Brain pericyte (primary cell): ENCODE results near the gene FOXO3.
A peak's percentile ranks its signal among the peaks of the same experiment; 100 is the strongest.
"Not testable (repeated sequence)": the region's sequence is repeated elsewhere in the genome, so short reads cannot be mapped to it uniquely, and the experiment has no call there.

ENCODE experiments used
- DNase-seq: peaks from one replicate; pipeline ENCODE4 v3.0.0-alpha.2; 2012; ENCODE audit warnings: low read depth, low spot score

Gene FOXO3

GRCh38 chr6:108560463-108561308 is at the start of gene FOXO3:
Gene FOXO3, plus strand, starts transcription at chr6:108560917. Its CDS starts 292 bp downstream, at chr6:108561209.
- peak; percentile 57 for DNase-seq

GRCh38 chr6:108518714-108519576 is 41.8 kb upstream of the FOXO3 start:
- no peak for DNase-seq

GRCh38 chr6:108521616-108522107 is 39.1 kb upstream of the FOXO3 start:
- DNase-seq, result no peak

DNA sequence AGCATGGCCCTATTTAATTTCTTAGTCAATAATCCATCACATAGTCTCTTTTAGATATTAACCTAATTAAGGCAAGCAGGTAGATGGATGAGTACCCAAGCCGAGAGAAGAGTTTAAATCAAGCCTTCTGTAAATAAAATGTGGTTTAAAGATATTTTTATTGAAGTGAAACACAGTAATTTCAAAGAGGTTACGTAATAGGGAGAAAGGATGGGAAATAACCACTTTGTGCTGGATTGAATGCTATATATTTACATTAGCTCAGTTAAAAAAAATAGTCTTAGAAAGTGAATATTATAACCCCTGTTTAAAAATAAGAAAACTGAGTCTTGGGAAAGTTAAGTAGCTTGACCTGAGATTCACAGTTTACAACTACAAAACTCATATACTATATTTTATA is 37.0 kb upstream of the FOXO3 start:
- DNase-seq, result no peak

GRCh38 chr6:108524528-108525248 is 36.0 kb upstream of the FOXO3 start:
- no peak for DNase-seq

DNA sequence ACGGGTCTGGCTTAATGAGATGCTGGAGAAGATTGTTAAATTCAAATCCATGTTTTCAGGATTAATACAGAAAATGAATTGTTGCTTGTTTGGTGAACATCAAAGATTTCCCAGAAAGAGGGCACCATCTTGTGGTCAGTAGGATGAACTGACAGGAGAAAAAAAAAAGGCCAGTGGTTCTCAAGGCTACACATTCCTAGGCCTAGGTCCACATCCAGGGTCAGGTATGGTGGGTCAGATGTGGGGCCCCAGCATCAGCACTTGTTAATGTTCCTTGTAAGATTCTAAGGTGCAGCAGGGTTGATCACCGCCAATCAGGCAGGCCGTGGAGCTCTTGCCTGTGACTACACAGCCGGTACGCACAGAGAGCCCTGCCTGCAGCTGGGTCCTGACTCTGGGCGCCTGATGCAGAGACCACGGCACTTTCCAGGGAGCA is 34.0 kb upstream of the FOXO3 start:
- DNase-seq, result no peak

DNA sequence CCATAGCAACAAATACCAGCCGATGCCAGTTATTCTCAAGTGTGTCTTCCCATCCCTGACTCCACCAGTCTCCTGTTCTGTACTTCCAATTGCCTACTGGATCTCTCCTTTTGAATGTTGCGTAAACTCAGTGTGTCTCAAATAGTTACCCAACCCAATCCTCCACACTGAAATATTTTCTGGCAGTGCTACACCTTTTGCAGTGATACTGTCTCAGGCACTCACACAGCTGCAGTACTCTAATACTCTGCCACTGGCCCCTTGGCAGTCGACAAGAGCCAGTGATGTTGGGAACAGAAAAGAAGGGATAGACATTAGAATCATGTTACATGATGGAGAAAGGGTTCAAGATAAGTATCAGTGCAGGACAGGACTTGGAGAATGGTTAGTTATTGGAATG is 31.8 kb upstream of the FOXO3 start:
- DNase-seq, result no peak

DNA sequence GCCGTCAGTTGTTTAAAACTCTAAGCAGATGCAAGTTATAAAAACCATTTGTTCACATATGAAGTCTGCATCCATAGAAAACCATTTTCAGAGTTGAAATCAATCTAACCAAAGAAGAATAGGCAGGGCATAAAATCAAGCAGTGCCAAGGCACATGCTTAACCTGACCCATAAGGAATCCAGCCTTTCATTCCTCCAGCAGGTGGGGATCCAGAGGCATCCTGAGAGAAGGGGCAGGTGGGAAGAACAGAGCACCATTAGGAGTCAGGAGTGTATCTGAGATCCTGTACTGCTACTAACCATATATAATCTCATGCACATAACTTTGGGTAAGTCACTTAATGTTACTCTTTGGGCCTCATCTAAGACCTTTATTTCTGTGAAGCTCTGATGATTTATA is 29.4 kb upstream of the FOXO3 start:
- DNase-seq, result no peak

GRCh38 chr6:108535114-108535742 is 25.5 kb upstream of the FOXO3 start:
- no peak for DNase-seq

- DNase-seq, result not testable (repeated sequence)
Observed at GRCh38 chr6:108535920-108536535, 24.7 kb upstream of the FOXO3 start.

DNA sequence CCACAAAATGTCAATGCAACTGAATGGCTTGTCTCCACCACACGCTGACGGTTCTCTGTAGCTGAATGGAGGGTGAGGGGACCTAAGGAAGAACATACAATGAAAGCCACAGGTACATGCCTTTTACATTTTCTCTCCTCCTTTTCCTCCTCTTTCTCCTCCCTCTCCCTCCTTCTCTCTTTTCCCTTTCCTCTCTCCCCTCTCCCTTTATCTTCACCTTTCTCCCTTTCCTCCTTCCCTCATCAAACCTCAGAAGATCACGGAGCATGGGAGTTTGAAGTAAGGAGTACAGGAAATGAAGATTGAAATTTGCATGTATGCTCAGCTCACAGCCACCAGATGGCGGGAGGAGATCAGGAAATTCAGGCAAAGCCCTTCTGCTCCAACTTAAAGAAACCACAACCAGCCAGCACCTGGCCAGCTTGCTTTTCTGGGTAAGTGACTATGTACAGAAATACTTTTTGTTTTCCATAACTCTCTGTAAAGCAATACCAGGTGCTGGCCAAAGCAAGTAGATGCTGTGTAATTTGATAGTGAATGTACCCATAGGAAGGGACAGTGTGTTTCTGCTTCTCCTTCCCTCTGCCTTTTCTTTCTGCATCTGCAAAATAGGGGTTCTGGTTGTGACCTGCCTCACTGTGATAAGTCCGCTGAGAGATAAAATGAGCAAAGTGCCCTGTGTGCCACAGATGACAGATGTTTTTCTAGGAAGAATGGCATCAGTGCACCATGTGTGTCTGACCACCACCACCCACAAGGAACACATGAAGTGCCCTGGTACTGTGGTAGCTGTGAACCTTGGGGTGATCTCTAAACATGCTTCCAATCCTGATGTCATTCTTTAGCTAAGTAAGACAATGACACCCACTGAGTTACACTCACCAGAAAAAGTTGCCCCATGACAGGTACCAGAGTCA is 18.6 kb upstream of the FOXO3 start:
- peak; percentile 40 for DNase-seq

- DNase-seq, result no peak
Observed at GRCh38 chr6:108543175-108543940, 17.4 kb upstream of the FOXO3 start.

DNA sequence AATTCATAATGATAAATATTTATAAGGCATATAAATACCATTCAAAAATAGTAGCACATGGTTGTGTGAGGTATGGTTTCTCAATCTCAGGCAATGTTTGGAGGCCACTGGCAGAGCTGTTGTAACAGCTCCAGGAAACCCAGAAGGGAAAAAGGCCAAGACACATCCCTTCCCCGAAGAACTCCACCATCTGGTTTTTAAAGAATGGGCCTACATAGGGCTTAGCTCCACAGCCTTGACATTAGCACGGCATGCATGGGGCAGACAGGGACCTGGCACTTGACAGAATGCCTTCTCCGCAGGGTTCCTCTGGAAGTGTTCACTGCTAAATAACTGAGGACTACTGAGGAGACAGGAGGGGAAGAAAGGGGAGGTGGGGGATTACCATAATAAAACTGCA is 16.1 kb upstream of the FOXO3 start:
- DNase-seq, result no peak

GRCh38 chr6:108546079-108547049 is 14.4 kb upstream of the FOXO3 start:
- DNase-seq, result no peak

- no peak for DNase-seq
Observed at GRCh38 chr6:108549241-108549640, 11.5 kb upstream of the FOXO3 start.

DNA sequence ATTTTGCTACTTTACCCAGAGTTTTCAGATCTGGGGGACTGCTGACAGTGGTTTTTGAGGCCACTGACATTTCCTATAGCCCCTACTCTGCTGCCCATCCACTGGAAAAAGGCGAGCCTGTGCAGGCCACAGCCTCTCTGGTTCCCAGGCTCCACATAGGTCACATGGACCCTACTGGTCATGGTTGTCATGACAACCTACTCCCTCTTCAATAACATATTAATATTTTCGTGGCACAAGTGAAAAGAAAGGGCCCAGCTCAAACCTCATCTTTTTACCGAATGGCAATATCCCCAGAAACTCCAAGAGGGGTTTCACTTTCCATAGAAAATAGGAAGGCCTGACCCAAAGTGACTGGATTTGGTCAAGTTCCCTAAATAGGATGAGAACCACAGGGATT is 11.0 kb upstream of the FOXO3 start:
- no peak for DNase-seq

- no peak for DNase-seq
Observed at GRCh38 chr6:108550256-108550655, 10.5 kb upstream of the FOXO3 start.
